Measurements from ENCODE around the gene ANKRD6.

Gene ANKRD6

DNA sequence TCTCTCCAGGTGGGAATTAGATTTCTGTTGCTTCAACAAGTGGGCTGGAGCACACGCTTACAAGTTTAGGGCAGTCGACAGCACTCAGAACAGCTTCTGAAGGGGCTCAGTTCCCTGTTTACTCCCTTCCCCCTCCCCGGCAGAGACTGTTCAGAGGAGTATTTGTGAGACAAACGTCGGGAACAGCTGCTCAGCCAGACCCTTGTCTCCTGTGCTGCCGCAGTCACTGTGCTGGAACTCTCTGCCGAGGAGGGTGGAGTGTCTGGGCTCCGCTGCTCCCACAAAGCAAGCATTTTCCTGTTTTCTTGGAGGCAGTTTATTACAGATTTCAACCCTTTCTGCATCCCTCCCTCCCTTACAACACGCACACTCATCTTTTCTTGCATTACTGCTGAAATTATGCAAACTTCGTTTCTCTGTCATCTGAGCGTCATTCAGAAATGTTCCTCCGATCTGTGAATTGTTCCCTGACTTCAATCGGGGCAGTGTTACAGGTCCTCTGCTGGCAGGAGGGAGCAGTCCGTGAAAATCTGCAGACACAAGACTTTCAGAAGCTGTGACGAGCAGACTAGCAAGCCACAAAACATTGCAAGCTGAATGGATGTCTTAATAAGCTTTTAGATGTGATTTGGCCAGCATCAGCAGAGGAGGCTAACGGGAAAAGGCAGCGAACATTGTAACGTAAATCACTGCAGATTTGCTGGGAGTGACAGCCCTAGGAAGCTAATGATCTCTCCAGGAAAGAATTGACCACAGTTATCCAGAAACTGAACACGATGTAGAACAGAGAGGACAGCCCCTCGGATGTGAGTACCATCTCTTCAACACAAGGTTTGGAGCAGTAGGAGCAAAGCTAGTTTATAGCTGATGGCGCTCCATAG, 129.4 kb downstream of the ANKRD6 start:
- H3K4me3 ChIP-seq (ENCODE audit: control insufficient read depth, low read depth, low read length): no peak overlapping the region
- peak; percentile 2 for DNase-seq (ENCODE audit: low read depth)
- no peak for TF ChIP-seq CTCF (conservative IDR thresholded peaks at IDR 0.05; ENCODE audit: control insufficient read depth, insufficient read depth, low read depth, low read length)

DNA sequence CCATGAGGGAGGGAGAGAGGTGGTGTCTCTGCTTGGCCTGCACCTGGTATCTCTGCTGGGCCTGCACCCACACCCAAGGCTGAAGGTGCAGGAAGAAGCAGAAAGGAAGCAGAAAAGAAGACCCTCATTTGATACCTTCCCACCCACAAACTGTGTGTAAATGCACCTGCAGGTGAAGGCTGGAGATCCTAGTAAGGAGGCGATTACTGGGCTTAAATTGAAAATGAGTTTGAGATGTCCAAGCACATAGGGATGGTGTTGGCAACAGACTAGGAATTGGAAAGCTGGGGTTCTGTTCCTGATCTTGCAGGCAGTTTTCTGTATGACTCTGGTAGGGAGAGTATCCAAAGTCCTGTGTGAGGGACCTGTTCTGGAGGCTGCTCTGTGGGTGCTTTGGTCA, 130.9 kb downstream of the ANKRD6 start:
- no peak for TF ChIP-seq CTCF (conservative IDR thresholded peaks at IDR 0.05; ENCODE audit: control insufficient read depth, insufficient read depth, low read depth, low read length)
- no peak for DNase-seq (ENCODE audit: low read depth)
- no peak overlapping the region for H3K4me3 ChIP-seq (ENCODE audit: control insufficient read depth, low read depth, low read length)

DNA sequence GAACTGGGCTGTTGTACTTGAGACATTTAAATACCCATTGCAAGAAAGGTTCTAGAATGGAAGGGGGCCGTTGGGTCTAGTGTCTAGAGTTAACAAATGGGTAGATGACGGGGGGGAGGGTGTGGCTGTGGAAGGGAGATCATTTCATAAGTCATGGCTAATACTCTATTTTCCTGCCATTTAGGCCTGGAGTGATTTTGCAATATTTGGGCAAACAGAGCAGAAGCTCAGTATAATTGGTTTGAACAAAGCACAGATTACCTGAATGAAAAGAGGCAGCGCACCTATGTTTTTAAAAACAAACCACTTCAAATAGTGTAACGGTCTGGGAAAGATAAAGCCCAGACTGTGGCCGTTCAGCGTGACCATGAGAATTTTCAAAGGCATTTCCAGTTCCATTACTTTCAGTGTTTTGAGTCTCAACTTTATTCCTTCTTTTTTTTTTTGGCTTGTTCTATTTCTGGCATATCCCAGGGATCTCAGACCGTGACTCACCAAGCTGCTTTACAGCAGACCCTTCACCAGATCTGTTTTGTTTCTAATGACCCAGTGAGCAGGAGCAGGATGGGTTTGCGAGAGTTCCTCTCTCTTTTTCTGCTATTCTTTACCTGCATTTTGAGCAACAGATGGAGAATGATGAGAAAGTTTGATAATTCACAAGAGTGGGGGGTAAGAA, 131.9 kb downstream of the ANKRD6 start:
- H3K4me3 ChIP-seq (ENCODE audit: control insufficient read depth, low read depth, low read length): no peak overlapping the region
- DNase-seq (ENCODE audit: low read depth): peak; percentile 1
- no peak for TF ChIP-seq CTCF (conservative IDR thresholded peaks at IDR 0.05; ENCODE audit: control insufficient read depth, insufficient read depth, low read depth, low read length)

- TF ChIP-seq CTCF (conservative IDR thresholded peaks at IDR 0.05; ENCODE audit: control insufficient read depth, insufficient read depth, low read depth, low read length): no peak
- H3K4me3 ChIP-seq (ENCODE audit: control insufficient read depth, low read depth, low read length): no peak overlapping the region
- DNase-seq (ENCODE audit: low read depth): no peak
Observed at GRCh38 chr6:89566008-89566800, 133.3 kb downstream of the ANKRD6 start.

GRCh38 chr6:89566930-89567629, 134.1 kb downstream of the ANKRD6 start:
- no peak overlapping the region for H3K4me3 ChIP-seq (ENCODE audit: control insufficient read depth, low read depth, low read length)
- DNase-seq (ENCODE audit: low read depth): no peak
- no peak for TF ChIP-seq CTCF (conservative IDR thresholded peaks at IDR 0.05; ENCODE audit: control insufficient read depth, insufficient read depth, low read depth, low read length)
